Vagina (tissue), 2 donors: Measurements from ENCODE around the gene PDE3A. TPM values are rescaled to one million over a fixed set of nuclear protein-coding genes. Genes with fewer than 3 reads are reported as not detected.

ENCODE experiments used
- DNase-seq, 2 donors: peaks; one replicate each; pipeline ENCODE4 v3.0.0-alpha.2; 2017; ENCODE audit errors: extremely low spot score in 2 of 2
- H3K27ac ChIP-seq: fragments of 200-600 bp; sonication (generic); one replicate; pipeline ENCODE4 v1.5.1; 2019
- H3K27me3 ChIP-seq: fragments of 200-600 bp; sonication (generic); one replicate; pipeline ENCODE4 v1.5.1; 2019
- H3K36me3 ChIP-seq, 2 donors: fragments of 200-600 bp; sonication (generic); one replicate each; pipeline ENCODE4 v1.5.1; 2017 to 2019
- H3K4me1 ChIP-seq: fragments of 200-600 bp; sonication (generic); one replicate; pipeline ENCODE4 v1.5.1; 2019
- H3K4me3 ChIP-seq, 2 donors: fragments of 200-600 bp; sonication (generic); 1 replicate in 1 of 2; 2 replicates in 1 of 2; pipeline ENCODE4 v1.5.1; 2016 to 2019
- H3K9me3 ChIP-seq: fragments of 200-600 bp; sonication (generic); one replicate; pipeline ENCODE4 v1.5.1; 2019
- CTCF ChIP-seq, 3 experiments: fragments of 450-650 bp in 2 of 3; fragments of 200-600 bp in 1 of 3; sonication (generic) in 1 of 3; IDR thresholded peaks; one replicate each; pipeline ENCODE4 v1.5.1; 2017 to 2019; ENCODE audit warnings: antibody characterized with exemption in 3 of 3, mild to moderate bottlenecking in 2 of 3, moderate library complexity in 2 of 3
- POLR2A ChIP-seq, 2 donors: fragments of 450-650 bp; IDR thresholded peaks; one replicate each; pipeline ENCODE4 v1.6.1; 2017; ENCODE audit warnings: antibody characterized with exemption in 2 of 2, mild to moderate bottlenecking in 2 of 2, moderate library complexity in 2 of 2
- POLR2AphosphoS5 ChIP-seq, 2 donors: sonication (generic); formaldehyde crosslinking; IDR thresholded peaks; one replicate each; pipeline ENCODE4 v1.9.0; 2017; ENCODE audit warnings: antibody characterized with exemption in 2 of 2, mild to moderate bottlenecking in 2 of 2, low read depth in 1 of 2; ENCODE audit not compliant: insufficient read depth in 1 of 2
- intact Hi-C: fragments of 100-400 bp; cut with DNase I; formaldehyde crosslinking; loops from one replicate; pipeline ENCODE4 v1.15.1; 2023
- total RNA-seq: library from RNA; depleted of rRNA; stranded (reverse); fragments of >200 nt; gene quantifications from one replicate; pipeline ENCODE4 v1.2.3, GENCODE V29; 2016

Gene PDE3A
- total RNA-seq, 1 donor from 2014 or later = 9.6 TPM

- intact Hi-C loops = no loop called here
- TF ChIP-seq POLR2A (IDR thresholded peaks at IDR 0.05) (no peak), POLR2AphosphoS5 (IDR thresholded peaks at IDR 0.05; ENCODE audit: insufficient read depth in 1 of 2, low read depth in 1 of 2) (no peak), CTCF (IDR thresholded peaks at IDR 0.05) (no peak)
- DNase-seq = no peak
- Histone ChIP-seq H3K27me3 (no peaks in the 10 kb centered on the region), H3K4me1 (no peaks in the 10 kb centered on the region), H3K9me3 (no peaks in the 10 kb centered on the region), H3K27ac (no peak overlapping the region), H3K4me3 (no peak overlapping the region), H3K36me3 (no peaks in the 10 kb centered on the region)
These were observed 332.8 kb downstream of the PDE3A start for GRCh38 chr12:20701106-20701505.

GRCh38 chr12:20704860-20705259 is 336.5 kb downstream of the PDE3A start:
- TF ChIP-seq POLR2AphosphoS5 (IDR thresholded peaks at IDR 0.05; ENCODE audit: insufficient read depth in 1 of 2, low read depth in 1 of 2) = no peak
- no peak for TF ChIP-seq CTCF (IDR thresholded peaks at IDR 0.05)
- no peak for TF ChIP-seq POLR2A (IDR thresholded peaks at IDR 0.05)
- H3K36me3 ChIP-seq = no peaks in the 10 kb centered on the region
- H3K27ac ChIP-seq = no peak overlapping the region
- no peaks in the 10 kb centered on the region for H3K4me1 ChIP-seq
- no peak overlapping the region for H3K4me3 ChIP-seq
- H3K9me3 ChIP-seq = no peaks in the 10 kb centered on the region
- no peak for DNase-seq
- no peaks in the 10 kb centered on the region for H3K27me3 ChIP-seq
- intact Hi-C loops = no loop called here

GRCh38 chr12:20711846-20712245 is 343.5 kb downstream of the PDE3A start:
- intact Hi-C loops = no loop called here
- Histone ChIP-seq H3K36me3 (no peaks in the 10 kb centered on the region), H3K27ac (no peak overlapping the region), H3K4me3 (no peak overlapping the region), H3K27me3 (no peaks in the 10 kb centered on the region), H3K4me1 (no peaks in the 10 kb centered on the region), H3K9me3 (no peaks in the 10 kb centered on the region)
- DNase-seq = no peak
- TF ChIP-seq CTCF (IDR thresholded peaks at IDR 0.05) = no peak

- no peaks in the 10 kb centered on the region for H3K4me1 ChIP-seq
- intact Hi-C loops = no loop called here
- no peaks in the 10 kb centered on the region for H3K27me3 ChIP-seq
- no peaks in the 10 kb centered on the region for H3K9me3 ChIP-seq
- DNase-seq = no peak
- H3K36me3 ChIP-seq = no peaks in the 10 kb centered on the region
- no peak overlapping the region for H3K4me3 ChIP-seq
- TF ChIP-seq CTCF (IDR thresholded peaks at IDR 0.05) (no peak), POLR2AphosphoS5 (IDR thresholded peaks at IDR 0.05; ENCODE audit: insufficient read depth in 1 of 2, low read depth in 1 of 2) (no peak), POLR2A (IDR thresholded peaks at IDR 0.05) (no peak)
- no peak overlapping the region for H3K27ac ChIP-seq
These were observed 347.7 kb downstream of the PDE3A start for GRCh38 chr12:20716037-20716436.

GRCh38 chr12:20716985-20717384 is 348.6 kb downstream of the PDE3A start:
- Histone ChIP-seq H3K27ac (no peak overlapping the region), H3K9me3 (no peaks in the 10 kb centered on the region), H3K4me3 (no peak overlapping the region), H3K4me1 (no peaks in the 10 kb centered on the region), H3K36me3 (no peaks in the 10 kb centered on the region), H3K27me3 (no peaks in the 10 kb centered on the region)
- intact Hi-C loops = no loop called here
- no peak for TF ChIP-seq POLR2AphosphoS5 (IDR thresholded peaks at IDR 0.05; ENCODE audit: insufficient read depth in 1 of 2, low read depth in 1 of 2)
- DNase-seq = no peak

GRCh38 chr12:20718294-20718693 is 350.0 kb downstream of the PDE3A start:
- H3K9me3 ChIP-seq = no peaks in the 10 kb centered on the region
- H3K4me3 ChIP-seq = no peak overlapping the region
- DNase-seq = no peak
- no peaks in the 10 kb centered on the region for H3K36me3 ChIP-seq
- H3K4me1 ChIP-seq = no peaks in the 10 kb centered on the region
- TF ChIP-seq POLR2AphosphoS5 (IDR thresholded peaks at IDR 0.05; ENCODE audit: insufficient read depth in 1 of 2, low read depth in 1 of 2) (no peak), CTCF (IDR thresholded peaks at IDR 0.05) (no peak), POLR2A (IDR thresholded peaks at IDR 0.05) (no peak)
- H3K27me3 ChIP-seq = no peaks in the 10 kb centered on the region
- no peak overlapping the region for H3K27ac ChIP-seq
- intact Hi-C loops = no loop called here
